HEK293T (cell line): ENCODE measurements around the gene TRIM31.

ENCODE experiments used
- SP1 ChIP-seq: fragments of 450-650 bp; IDR thresholded peaks from 2 replicates; pipeline ENCODE4 v1.6.1; 2017
- TARDBP ChIP-seq: fragments of 450-650 bp; IDR thresholded peaks from 2 replicates; pipeline ENCODE4 v1.6.1; 2016

DNA sequence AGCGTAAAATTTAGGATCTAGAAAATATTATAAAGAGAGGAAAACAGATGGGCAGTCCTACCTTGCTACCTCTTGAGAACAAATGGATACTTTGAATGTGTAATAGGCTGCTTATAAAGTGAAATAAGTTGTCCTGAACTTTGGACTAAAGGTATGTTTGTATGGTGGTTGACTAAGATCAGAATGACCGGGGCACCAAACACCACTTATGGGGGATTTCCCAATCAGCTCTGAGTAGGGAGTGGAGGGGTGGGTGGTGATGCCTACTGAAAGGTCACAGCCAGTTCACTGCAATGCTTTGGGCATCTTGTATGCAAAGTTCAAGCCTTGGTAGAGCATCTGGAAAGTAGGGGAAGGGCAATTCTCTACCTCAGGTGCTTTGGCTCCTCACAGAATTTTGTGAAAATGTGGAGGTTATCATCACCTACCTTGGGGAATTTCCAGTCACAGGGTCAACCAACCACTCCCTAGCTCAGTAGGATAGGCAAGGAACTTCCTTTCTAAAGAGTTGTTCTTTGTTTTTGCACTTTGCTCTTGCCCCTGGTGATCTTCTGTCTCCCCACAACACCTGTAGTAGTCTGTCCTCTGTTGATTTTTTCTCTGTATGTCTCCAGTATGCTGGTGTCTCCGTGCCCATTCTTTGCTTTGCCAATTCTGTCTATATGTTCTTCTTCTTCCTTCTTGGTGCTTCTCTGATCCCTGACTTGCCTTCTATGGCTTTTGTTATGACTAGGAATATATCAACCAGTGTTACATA, at the start of gene TRIM31:
- TF ChIP-seq SP1 (no peak), TARDBP (no peak)
